A549 treated with DMSO at 1 μM for 4 hours (cell line): ENCODE results near the gene GSN. TPM values are rescaled to one million over a fixed set of nuclear protein-coding genes. Genes with fewer than 3 reads are reported as not detected.

Experiments used
- total RNA-seq: library from RNA; stranded (reverse); fragments of 200-300 nt; extraction: Qiagen RNA extraction; gene quantifications from 5 replicates; pipeline ENCODE4 v1.2.3, GENCODE V29; 2022; ENCODE audit warnings: low read depth

The GSN gene
- 43.8 to 47.3 TPM (median 46.3 TPM) in 5 replicates for total RNA-seq

GRCh38 chr9:121267689-121268597 is at the start of gene GSN:
TSS of gene GSN (plus strand) at chr9:121268162. CDS start at chr9:121301972, 33,810 bp downstream.

GRCh38 chr9:121369595-121370265 is 101.8 kb downstream of the GSN start, which contains the start of gene STOM:
TSS of gene STOM (minus strand) at chr9:121370250. CDS start at chr9:121370187, 63 bp downstream.

Other genes starting within 250 kb of the GSN start
- gene C5, start 217.9 kb upstream of the GSN start, total RNA-seq, result 11.6 to 16.5 TPM (median 13.9 TPM) in 5 replicates
- 5.7 to 7.6 TPM (median 6.9 TPM) in 5 replicates for gene CNTRL, start 193.2 kb upstream of the GSN start, total RNA-seq
- gene RAB14, start 66.3 kb upstream of the GSN start, total RNA-seq, result 39.0 to 54.5 TPM (median 49.1 TPM) in 5 replicates
- gene STOM, start 102.1 kb downstream of the GSN start, total RNA-seq, result 91.3 to 125 TPM (median 104 TPM) in 5 replicates
- gene GGTA1, start 231.7 kb downstream of the GSN start, total RNA-seq, result not detected in 5 replicates